ENCODE data around the gene IGSF1.

Gene IGSF1

GRCh38 chrX:131288738-131289511 is at the start of gene IGSF1:
IGSF1 (minus strand) TSS chrX:131289306; CDS start chrX:131286674, 2,632 bp downstream.
- DNase-seq = no peak

- DNase-seq = no peak
Measured at GRCh38 chrX:131332331-131332730, 43.2 kb upstream of the IGSF1 start.

- no peak for DNase-seq
Measured at GRCh38 chrX:131331152-131331551, 42.0 kb upstream of the IGSF1 start.

- no peak for DNase-seq
Measured at GRCh38 chrX:131330735-131331134, 41.6 kb upstream of the IGSF1 start.

- DNase-seq = no peak
Measured at GRCh38 chrX:131322651-131323050, 33.5 kb upstream of the IGSF1 start.

GRCh38 chrX:131317326-131317725 is 28.2 kb upstream of the IGSF1 start:
- DNase-seq = no peak

GRCh38 chrX:131316260-131316659 is 27.2 kb upstream of the IGSF1 start:
- no peak for DNase-seq

- DNase-seq = no peak
Measured at GRCh38 chrX:131308980-131309379, 19.9 kb upstream of the IGSF1 start.

- no peak for DNase-seq
Measured at GRCh38 chrX:131306601-131307000, 17.5 kb upstream of the IGSF1 start.

GRCh38 chrX:131305926-131306325 is 16.8 kb upstream of the IGSF1 start:
- no peak for DNase-seq

GRCh38 chrX:131302701-131303100 is 13.6 kb upstream of the IGSF1 start:
- DNase-seq = no peak

GRCh38 chrX:131301155-131301554 is 12.0 kb upstream of the IGSF1 start:
- DNase-seq = no peak

GRCh38 chrX:131298846-131299245 is 9.7 kb upstream of the IGSF1 start:
- DNase-seq = no peak

GRCh38 chrX:131298036-131298435 is 8.9 kb upstream of the IGSF1 start:
- no peak for DNase-seq

GRCh38 chrX:131289527-131289926 is 421 bp upstream of the IGSF1 start:
- DNase-seq = no peak

GRCh38 chrX:131288188-131288587 is 918 bp downstream of the IGSF1 start:
- DNase-seq = no peak

GRCh38 chrX:131287560-131288179 is 1.4 kb downstream of the IGSF1 start:
- no peak for DNase-seq

- DNase-seq = no peak
Measured at GRCh38 chrX:131279617-131280016, 9.5 kb downstream of the IGSF1 start.

GRCh38 chrX:131279197-131279596 is 9.9 kb downstream of the IGSF1 start:
- no peak for DNase-seq

- no peak for DNase-seq
Measured at GRCh38 chrX:131277543-131278136, 11.5 kb downstream of the IGSF1 start.

- DNase-seq = no peak
Measured at GRCh38 chrX:131273011-131273410, 16.1 kb downstream of the IGSF1 start.

GRCh38 chrX:131271826-131272225 is 17.3 kb downstream of the IGSF1 start:
- DNase-seq = no peak

- no peak for DNase-seq
Measured at GRCh38 chrX:131271274-131271673, 17.8 kb downstream of the IGSF1 start.

- DNase-seq = no peak
Measured at GRCh38 chrX:131270080-131270479, 19.0 kb downstream of the IGSF1 start.

Measured in CD4-positive, alpha-beta T cell treated with Interleukin-17A for 4 hours (primary cell).